NCI-H526 treated with DMSO at 0.1 percent for 48 hours (cell line): ENCODE measurements around the gene PRR12.
A peak's percentile ranks its signal among the peaks of the same experiment; 100 is the strongest.

ENCODE experiments used
- DNase-seq: peaks from one replicate; lab custom pipeline; 2025; lab: John Stamatoyannopoulos, UW

The PRR12 gene

DNA sequence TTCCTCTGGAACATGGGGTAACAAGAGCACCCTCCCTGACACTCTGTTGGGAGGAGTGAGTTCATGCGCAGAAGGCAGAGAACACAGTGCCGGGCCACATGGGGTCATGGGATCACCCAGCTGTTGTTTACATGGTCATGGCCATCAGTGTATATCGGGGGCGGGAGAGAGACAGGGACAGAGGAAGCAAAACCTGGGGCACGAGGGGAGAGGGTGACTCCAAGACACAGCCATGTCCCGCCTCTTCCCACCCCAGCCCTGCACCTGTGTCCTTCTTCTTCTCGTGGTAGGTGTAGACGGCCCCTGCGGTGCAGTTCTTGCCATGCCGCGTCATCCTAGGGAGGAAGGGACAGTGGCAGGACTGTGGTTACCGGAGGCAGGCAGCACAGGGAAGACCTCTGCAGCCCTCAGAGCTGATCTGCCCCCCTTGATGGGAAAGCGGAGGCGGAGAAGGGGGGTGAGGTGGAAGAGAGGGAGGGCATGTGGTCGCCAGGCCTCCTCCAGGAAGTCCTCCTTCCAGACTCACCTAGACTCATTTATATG is 30.6 kb upstream of the PRR12 start:
- DNase-seq = no peak

- no peak for DNase-seq
Measured at GRCh38 chr19:49564616-49565045, 26.4 kb upstream of the PRR12 start.

DNA sequence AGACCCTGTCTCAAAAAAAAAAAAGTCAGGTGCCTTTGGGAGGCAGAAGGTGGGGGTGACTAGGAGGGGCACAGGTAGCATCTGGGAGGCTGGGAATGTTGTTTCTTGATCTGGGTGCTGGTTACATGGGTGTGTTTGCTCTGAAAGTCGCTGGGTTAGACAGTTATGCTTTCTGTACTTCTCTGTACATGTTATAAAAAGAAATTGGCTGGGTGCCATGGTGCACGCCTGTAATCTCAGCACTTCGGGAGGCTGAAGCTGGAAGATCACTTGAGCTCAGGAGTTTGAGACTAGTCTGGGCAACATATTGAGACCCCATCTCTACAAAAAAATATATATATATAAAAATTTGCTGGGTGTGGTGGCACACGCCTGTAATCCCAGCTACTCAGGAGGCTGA is 25.7 kb upstream of the PRR12 start:
- DNase-seq = no peak

DNA sequence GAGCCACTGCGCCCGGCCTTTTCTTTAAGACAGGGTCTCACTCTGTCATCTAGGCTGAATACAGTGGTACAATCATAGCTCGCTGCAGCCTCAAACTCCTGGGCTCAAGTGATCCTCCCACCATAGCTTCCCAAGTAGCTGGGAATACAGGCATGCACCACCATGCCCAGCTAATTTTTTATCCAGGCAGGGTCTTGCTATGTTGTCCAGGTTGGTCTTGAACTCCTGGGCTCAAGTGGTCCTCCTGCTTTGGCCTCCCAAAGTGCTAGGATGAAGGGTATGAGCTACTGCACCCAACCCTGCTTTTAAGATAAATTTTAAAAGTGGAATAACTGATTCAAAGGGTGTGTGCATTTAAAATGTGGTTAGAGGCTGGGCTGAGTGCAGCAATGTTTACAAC is 24.7 kb upstream of the PRR12 start:
- no peak for DNase-seq

GRCh38 chr19:49567861-49568441 is 23.0 kb upstream of the PRR12 start:
- DNase-seq = no peak

DNA sequence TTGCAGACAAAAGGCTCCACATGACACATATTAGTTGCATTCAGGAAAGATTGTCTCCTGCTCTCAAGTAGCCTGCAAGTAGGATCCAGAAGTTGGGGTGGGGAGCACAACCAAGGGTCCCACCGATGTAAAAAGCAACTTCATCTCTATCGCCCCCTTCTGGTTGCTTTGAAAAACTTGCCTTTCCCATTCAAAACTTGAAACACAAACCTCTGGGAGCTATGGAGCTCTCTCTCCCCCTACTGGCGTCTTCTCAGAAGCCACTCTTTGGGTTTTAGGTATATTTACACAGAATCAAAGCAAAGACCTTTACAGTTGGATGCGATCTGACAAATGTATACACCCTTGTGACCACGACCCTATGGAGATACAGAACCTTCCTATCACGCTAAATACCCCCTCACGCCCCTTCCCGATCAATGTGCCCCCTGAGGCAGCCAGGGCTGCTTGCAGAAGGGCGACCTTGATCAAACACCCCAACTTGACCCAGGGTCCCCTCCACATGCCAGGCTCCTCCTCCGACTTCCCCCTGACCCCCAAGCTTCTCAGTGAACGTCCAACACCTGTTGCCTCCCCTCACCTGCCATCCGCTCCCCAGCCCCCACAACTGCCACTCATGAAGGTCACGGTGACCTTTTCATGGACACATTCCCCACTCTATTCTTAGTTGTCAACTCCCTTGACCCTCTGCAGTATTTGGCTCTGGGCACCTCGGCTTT is 20.7 kb upstream of the PRR12 start:
- DNase-seq = peak; percentile 58

DNA sequence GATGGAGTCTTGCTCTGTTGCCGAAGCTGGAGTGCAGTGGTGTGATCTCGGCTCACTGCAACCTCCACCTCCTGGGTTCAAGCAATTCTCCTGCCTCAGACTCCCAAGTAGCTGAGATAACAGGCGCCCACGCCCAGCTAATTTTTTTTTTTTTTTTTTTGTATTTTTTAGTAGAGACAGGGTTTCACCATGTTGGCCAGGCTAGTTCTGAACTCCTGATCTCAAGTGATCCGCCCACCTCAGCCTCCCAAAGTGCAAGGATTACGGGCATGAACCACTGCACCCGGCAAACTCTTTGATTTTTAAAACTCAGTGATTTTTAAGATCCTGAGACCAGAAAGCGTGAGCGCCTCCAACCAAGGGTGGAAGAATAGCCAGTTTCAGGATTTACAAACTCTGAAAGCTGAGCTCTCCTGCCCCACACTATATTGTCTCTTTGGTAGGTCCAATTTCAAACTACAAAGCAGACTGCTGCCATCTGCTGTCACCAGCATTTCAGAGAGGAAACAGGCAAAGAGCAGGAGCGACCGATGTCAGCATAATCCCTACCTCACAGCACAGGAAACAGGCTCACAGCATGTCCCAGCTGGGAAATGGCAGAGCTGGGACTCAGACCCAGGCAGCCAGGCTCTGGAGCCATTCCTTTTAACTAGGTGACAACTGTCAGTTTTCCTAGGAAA is 19.8 kb upstream of the PRR12 start:
- DNase-seq = no peak

DNA sequence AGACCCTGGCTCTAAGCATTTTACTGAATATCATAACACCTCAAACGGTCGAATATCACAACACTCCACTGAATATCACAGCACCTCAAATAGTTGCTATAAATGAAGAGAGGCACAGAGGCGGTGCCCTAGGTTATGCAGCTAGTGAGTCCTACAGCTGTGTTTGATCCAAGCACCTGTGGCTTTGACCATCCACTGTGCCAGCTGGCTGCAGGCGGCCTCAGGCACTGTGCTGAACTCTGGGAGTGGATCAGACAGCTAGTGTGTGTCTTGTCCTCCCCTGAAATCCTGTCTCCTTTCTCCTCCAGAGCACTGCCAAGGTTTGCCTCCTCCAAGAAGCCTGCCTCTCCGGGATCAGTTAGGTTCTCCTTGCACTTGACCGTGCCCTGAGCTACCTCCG is 18.0 kb upstream of the PRR12 start:
- DNase-seq = no peak

DNA sequence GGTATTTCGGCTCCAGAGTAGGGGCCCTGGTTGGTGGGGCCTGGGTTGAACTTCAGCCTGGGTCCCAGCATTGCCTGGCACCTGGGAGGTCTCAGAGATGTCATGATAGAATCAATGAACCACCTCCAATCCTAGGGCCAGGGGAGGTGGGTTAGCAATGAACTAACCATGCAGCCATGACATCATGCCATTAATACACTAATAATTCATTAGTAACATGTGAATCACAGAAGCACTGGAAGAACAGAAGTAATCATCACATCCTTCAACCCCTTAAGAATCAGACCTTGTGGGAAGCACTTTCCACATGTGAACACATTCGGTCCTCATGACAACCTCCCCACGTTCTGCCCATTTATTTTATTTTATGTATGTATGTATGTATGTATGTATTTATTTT is 17.6 kb upstream of the PRR12 start:
- DNase-seq = no peak

DNA sequence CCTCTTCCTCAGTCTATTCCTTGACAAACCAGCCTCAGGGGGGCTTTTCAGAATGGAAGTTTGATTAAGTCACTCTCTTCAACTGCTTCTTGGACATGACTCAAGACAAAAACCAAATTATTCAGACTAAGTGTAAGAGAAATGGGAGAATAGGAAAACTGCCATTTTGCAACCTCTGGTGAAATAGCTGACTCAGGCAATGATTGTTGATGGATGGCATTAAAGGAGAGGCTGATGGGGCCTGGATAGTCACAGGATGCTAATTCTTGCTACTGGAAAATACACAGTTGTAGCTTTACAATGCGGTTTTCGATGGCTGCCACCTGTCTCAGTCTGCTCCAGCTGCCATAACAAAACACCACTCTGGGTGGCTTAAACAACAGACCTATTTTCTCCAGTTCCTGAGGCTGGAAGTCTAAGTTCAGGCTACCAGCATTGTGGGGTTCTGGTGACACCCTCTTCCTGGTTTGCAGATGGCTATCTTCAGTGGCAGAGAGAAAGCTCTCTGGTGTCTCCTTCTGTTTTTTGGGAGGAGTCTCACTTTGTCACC is 16.7 kb upstream of the PRR12 start:
- DNase-seq = no peak

DNA sequence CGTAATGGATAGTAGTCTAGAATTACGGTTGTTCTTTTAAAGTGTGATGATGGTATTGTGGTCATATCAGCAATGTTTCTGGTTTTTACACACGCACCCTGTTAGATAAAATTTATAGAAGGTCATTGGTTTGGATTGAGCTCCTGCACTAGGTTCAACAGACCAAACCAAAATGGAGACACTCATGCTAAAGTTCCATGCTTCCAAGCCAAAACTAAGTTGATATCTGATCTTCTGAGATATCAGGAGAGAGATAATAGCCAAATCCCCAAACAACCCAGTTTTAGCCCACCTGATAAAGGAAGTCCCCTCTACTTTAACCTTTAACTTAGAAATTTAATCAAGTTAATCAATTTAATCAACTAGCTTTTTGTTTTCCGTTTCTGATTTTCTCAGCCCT is 11.8 kb upstream of the PRR12 start:
- DNase-seq = no peak

DNA sequence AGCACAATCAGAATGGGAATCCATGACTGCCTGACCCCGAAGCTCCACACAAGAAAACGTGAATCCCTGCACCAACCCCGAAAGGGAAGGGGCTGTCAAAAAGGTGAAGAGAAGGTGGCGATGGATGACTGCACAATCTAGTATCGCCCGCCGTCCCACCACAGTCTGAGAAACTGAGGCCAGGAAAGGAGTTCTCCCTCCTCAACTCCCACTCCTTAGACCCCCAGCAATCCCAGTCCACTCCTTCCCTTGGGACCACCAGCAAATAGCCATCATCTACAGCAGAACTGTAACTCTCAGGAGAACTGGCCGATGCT is 11.1 kb upstream of the PRR12 start:
- no peak for DNase-seq

DNA sequence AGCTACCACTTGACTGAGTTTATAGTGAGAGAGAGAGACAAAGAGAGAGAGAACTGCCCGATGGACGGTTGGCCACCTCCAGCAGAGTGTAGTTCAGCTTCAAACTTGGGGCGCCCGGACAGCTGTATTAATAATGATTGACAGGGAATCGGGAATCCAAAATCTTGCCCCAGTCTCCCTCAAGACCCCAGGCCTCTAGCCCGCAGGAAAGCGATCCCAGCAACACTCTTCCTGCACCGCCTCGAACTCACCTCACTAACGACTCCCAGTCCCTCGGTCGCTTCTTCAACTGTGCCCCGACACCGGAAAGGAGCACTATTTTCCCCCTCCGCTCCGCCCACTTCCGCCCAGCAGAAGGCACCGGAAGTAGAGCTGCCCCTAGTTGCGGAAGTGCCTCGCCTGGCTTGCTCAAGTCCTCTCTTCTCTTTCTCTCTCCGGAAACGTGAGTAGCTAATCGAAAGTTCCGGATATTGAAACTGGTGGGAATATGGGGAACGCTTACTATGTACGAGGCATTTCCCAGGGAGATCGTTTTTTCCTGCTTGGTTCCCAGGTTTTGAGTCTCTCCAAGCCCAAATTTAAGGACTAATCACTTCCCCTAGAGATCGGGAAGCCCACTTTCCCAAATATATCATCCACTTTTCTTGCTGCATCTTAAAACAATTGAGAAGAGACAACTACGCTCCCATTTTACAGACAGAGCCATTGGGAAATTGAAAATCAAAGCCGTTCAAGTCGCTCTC is 10.5 kb upstream of the PRR12 start, which contains the start of gene NOSIP:
Gene NOSIP (minus strand): TSS at position 293 of the 743 bp plus-strand sequence. CDS start 19,865 bp downstream, outside the sequence.
- peak; percentile 88 for DNase-seq

GRCh38 chr19:49581007-49581508 is 9.9 kb upstream of the PRR12 start, which contains the start of gene PRRG2:
PRRG2 (plus strand) TSS chr19:49581316; CDS start chr19:49583220, 1,904 bp downstream.
- no peak for DNase-seq

- no peak for DNase-seq
Measured at GRCh38 chr19:49583239-49583638, 7.7 kb upstream of the PRR12 start.

DNA sequence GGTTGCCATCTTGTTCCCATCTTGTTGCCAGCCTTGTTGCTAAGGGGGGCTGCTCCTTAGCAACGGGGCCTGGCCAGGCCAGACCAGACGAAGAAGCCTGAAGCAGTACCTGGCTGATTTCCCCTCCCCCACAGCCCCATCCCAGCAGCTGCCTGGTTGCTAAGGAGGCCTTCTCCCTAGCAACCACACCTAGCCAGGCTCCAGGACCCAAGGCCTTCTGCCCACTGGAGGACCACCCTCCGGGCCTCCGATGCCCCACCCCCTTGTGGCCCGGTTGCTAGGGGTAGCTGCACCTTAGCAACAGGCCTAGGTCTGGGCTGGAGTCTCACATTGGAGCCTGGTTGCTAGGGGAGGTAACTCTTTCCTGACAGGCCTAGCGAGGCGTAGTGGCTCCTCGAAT is 6.0 kb upstream of the PRR12 start:
- DNase-seq = no peak

- DNase-seq = no peak
Measured at GRCh38 chr19:49587227-49587626, 3.8 kb upstream of the PRR12 start.

DNA sequence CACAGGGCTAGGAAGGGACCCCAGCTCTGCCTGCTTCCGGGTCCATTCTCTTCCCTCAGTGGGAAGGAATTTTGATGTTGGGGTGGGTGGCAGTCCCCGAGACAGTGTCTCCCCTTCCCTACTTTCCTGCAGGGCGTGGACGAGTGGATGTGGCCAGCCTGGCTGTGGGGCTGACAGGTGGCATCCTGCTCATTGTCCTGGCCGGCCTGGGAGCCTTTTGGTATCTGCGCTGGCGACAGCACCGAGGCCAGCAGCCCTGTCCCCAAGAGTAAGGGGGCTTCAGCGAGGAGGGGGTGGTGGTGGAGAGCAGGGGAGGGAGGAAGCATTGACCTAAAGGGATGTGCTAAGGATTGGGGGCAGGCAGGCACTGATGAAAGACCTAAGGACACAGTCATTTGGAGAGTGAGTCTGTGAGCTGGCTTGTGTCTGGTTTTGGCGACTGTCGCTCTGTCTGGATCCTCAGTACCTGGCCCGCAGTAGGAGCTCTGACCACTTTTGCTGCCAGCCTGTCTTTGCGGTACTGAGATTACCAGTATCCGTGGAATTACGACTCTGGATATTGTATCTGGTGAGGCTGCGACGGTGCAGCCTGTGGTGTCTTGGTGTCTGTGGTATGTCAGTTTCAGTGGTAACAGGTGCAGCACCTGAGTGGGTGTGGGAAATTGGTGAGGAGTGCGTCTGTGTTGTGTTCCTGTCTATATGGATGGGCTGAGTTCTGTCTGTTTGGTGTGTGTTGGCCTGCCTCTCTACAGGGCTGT is 2.4 kb upstream of the PRR12 start:
- DNase-seq = no peak

GRCh38 chr19:49589502-49589905 is 1.5 kb upstream of the PRR12 start:
- peak; percentile 34 for DNase-seq

DNA sequence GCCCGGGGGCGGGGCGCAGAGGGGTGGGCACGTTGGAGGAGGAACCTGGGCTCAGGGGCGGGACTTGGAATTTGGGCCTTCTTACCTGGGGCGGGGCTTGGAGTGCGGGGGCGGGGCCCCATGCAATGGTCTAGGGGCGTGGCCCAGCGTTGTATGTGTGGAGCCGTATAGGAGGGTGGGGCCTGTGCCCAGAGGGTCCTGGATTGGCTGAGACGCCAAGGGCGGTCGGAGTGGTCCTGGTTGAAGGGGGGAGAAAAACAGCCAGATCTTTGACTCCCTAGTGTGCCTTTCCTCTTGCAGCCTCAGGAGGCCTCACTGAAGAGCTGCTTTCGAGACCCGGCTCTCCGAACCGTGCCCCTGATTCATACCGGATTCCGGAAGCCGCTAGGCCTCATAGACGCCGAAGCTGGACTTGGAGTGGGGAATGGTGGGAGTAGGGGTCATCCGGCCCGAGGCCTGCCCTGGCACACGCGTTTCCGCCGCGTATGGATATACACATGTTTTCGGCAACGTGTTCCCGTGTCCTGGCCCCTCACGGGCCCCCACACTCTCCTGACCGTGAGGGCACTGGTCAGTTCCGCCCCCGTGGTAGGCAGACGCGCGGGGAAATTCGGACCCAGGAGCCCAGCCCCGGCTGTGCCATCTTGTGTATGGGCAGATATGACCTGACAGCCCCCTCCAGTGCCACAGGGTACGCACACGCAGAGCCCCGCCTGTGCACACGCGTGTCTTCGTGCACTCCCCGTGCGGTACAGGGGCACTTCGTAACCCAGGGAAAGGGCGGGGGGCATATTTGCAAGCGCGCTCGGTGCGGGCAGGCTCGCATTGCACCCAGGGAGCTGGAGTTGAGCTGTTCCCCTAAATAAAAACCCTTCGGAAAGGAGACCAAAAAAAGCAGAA is 661 bp upstream of the PRR12 start:
- peak; percentile 90 for DNase-seq
